HG03060 (cell line): ENCODE data around the gene ALDH3B1.

Source experiments
- ATAC-seq: cut with Tn5 transposase; IDR thresholded peaks from one replicate; pipeline ENCODE4 v1.9.1; 2021; ENCODE audit warnings: low read depth, moderate number of reproducible peaks; ENCODE audit not compliant: unreplicated experiment

ALDH3B1 gene

DNA sequence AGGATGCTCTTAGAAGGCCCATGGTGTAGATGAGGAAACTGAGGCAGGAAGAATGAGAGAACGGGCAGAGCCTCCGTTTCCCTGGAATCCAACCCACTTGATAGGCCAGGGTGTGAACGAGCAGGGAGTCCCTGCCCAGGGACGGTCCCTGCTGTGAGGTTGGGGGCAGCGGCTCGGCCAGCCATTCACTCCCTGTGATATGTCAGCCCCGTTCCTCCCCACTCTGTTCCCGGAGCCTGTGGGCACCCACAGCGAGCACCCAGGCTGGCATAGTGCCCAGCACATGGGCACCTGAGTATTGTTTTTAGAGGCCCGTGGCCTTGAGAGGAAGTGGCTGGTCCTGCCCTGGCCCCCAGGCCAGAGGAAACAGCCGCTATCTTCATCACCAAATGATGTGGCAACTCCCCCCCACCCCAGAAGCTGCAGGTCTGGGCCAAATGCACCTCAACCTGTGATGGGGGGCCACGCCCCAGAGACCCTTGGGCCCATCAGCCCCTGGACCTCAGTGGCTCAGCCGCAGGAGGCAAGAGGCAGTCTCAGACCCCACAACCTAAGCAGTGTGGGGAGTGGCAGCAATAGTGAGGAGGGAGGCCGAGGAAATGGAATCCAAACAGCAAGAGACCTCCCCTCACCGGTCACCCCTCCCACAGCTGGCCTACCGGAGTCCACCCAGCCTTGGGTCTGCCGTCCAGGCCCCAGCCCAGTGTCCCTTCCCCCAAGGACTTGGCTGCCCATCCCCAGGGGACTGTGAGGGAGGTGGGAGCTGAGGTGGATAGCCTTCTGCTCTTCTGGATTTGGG is 2.1 kb downstream of the ALDH3B1 start:
- ATAC-seq = no peak

DNA sequence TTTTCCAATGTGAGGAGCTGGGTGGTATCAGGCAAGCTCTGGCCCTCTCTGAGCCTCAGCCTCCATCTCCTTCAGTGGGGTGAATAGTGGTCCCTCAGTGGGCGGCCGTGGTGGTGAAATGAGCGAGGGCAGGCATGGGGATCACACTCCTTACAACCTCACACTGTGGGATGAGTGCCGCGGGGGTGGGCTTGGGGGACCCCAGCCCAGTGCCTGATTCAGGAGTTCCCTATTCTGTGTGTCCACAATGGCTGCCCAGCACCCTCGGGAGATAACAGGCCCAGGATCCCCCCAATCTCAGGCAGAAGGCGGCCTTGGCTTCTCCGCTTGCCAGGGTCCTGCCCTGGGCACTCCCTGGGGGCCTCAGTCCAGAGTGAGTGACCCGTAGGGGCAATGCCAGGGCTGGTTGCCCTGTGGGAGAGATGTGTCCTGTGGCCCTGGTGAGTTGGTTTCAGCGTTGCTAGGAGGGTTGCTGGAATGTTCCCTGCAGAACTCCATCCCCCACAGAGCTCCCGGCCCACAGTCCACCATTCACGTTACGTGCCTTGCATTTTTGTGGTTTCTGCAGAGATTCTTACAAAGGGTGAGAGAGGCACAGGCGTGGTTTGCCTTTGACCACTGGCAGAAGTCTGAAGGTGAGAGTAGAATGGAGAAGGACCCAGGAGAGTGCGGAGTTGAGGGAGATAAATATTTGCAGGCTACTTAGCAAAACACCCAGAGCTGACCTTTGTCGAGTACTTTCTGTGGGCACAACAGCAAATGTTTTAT is 2.9 kb downstream of the ALDH3B1 start:
- ATAC-seq = no peak

DNA sequence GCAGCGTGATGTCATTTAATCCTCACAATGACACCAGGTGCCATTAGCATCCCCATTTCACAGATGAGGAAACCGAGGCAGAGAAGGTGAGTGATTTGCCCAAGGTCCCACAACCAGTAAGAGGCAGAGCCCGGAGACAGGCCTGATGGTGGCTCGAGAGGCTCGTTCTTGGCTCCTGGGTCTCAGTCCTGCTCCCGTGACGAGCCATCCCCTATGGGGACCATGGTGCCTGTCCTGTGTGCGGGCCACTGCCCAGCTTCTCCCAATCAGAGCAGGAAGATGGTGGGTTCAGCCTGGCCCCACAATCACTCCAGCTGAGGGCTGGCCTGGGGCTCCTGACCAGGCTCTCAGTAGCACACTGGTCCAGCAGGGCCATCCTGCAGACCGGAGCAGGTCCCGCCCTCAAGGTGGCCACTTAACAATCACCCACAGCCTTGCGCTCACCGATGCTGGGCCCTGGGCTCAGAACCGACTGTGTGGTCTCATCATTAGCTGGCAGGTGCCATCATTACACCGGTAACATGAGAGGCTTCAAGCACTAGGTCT is 3.6 kb downstream of the ALDH3B1 start:
- ATAC-seq = no peak

DNA sequence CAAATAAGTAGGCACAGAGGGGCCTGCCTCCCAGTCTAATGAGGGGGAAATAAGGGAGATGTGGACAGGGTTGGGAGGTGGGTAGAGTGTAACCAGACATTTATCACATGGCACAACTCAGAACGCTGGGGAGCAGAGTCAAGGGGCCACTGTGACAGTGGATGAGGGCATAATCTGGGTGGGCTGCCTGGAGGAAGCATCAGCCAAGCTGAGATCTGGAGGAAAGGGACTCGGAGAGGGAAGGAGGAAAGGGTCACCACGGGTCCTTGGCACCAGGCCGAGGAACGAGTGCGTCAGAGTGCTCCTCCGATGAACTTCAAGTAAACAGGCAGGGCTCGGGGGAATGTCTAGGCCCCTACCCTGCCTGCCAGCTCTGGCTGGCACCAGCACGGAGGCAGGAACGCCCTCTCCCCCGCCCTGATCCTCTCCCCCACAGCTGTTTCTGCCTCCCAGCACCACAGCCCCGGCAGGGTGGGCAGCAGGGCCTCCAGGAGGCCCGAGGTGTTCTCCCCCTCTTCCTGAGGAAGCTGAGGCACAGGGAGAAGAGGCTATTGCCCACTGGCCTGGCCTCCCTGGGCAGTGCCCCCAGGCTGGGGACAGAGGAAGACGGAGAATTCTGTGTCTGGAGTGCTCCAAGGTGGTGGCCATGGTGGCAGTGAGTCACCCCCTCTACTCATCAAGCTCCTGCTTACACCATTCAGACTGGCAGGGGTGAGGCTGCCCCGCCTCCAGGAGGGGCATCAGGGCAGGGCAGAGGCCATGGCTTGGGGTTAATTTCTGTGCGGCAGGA is 4.2 kb downstream of the ALDH3B1 start:
- ATAC-seq = no peak

DNA sequence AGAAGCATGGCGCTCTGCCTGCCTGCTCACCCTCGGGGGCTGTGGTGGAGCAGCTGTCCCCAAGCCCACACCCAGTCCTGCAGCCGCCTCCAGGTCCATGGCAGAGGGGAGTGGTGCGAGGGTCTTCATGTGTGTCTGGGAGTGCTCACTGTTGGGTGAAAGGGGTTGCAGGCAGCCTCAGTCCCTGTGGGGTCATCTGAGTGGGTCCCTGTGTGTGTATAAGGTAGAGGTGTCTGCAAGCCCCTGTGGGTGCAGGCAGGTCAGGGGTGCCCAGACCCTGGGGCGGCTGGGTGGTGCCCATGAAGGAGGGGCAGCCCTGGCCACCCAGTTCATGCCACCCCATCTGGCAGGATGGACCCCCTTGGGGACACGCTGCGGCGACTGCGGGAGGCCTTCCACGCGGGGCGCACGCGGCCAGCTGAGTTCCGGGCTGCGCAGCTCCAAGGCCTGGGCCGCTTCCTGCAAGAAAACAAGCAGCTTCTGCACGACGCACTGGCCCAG is 4.9 kb downstream of the ALDH3B1 start:
- ATAC-seq = no peak

DNA sequence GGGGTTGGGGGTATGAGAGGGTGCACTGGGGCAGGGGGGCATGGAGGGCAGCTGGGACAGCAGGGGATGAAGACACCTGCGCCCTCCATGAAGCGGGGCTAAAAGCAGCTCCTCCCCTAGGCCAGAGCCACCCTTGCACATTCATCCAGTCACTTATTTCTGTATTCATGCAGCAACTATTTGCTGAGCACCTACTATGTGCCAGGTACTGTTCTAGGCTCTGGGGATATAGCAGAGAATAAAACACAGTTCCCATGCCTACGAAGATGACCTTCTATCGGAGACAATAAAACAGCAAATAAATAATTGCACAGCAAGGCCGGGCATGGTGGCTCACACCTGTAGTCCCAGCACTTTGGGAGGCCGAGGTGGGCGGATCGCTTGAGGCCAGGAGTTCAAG is 5.3 kb downstream of the ALDH3B1 start:
- ATAC-seq = no peak

DNA sequence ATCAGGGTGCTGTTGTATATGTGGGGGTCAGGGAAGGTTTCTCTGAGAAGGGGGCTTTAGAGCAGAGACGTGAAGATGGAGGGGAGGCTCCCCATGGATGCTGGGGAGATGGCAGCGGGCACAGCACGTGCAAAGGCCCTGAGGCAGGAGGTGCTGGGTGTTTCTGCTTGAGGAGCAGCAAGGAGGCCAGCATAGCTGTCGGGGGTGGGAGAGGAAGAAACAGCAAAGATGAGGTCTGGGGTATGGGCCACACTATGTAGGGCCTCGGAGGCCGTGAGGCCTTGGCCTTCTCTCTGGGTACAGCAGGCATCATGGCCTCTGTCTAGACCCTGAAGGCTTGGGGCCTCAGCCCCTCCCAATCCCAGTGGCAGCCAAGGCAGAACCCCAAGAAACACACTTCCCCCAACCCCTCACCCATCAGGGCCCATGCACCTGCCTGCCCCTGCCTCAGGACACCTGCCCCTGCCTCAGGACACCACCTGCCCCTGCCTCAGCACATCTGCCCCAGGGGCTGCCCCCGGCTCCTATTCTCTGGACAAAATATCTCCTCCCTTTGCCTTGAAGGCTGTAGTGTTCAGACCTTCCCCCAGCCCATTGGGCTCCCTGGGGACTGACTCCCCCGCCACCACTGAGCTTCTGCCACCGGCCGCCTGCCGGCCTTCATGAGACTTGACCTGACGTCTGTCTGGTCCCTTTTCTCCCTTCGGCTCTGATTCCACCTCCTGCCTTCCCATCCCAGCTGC is 6.2 kb downstream of the ALDH3B1 start:
- no peak for ATAC-seq

DNA sequence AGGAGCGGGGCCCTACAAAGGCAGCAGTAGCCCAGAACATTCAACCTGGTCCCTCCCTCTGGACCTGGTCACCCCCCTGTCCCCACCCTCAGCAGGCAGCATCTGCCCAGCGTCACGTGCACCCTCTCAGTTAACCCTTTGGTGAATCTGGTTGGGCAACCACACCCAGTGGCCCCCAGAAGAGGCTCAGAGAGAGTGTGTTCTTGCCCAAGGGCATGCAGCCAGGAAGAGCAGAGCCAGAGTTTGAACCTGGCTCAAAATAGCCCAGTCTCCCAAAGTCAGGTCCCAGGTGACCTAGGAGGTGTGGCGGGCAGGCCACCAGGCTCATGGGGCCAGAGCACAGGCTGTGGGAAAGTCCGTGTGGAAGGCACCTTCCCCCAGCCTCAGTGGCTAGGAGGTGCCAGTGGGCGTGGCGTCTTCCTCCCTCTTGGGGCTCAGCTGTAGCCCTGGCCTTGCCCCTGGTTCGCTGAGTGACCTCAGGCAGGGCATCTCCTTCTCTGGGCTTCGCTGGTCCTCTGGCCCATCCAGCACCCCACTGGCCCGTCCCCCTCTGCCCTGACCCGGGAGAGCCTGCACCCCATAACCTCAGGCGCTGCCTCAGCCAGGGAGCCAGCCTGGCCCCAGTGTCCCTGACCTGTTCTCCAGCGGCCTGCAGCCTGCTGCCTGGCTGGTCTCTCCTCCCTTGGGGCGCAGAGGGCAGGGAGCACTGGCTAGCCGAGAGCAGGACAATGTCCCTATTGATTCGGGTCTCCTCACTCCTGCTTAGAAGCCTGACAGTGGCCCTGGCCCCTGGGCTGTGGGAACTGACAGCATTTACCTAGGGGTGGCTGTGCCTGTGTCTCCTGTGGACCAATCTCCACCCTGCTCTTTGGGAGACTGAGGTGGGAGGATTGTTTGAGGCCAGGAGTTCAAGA is 7.0 kb downstream of the ALDH3B1 start:
- no peak for ATAC-seq

DNA sequence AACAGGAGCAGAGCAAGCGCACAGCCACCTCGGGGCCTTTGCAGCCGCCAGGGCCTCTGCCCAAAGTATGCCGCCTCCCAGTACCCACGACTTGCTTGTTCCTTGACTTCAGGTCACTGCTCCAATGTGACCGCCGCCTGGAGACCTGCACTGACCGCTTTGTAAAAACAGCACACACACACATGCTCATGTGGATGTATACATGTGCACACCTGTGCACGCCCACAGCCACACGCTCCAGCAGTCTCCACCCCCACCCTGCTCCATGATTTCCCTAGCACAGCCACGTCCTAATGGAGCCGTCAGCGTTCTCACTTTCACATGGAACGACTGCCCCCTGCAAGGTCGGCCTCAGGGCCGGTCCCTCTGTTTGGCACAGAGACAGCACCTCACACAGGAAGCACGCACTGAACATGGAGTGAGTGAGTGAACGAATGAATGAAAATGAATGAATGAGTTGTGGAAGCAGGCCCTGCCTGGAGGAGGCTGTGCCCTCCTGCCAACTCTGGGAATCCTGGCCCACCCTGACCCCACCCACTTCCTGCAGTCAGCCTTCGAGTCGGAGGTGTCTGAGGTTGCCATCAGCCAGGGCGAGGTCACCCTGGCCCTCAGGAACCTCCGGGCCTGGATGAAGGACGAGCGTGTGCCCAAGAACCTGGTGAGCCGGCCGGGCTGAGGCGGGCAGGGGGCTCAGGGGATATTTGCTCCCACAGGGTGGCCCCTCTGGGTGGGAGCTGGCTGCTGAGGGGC is 8.0 kb downstream of the ALDH3B1 start:
- ATAC-seq = no peak

DNA sequence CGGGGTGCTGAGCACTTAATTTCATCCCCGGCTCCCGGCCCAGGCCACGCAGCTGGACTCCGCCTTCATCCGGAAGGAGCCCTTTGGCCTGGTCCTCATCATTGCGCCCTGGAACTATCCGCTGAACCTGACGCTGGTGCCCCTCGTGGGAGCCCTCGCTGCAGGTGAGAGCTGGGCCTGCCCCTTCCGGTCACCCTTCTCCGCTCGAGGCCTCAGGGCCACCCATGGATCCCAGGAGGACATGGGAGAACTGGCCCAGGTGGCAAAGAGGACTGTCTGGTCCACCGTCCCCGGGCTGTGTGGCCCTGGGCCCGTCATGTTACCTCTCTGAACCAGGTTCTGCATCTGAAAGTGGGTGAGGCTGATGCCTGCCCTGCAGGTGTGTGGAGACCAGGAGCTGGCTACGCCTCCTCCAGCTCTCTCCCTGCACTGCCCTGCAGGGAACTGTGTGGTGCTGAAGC is 8.6 kb downstream of the ALDH3B1 start:
- ATAC-seq = no peak

DNA sequence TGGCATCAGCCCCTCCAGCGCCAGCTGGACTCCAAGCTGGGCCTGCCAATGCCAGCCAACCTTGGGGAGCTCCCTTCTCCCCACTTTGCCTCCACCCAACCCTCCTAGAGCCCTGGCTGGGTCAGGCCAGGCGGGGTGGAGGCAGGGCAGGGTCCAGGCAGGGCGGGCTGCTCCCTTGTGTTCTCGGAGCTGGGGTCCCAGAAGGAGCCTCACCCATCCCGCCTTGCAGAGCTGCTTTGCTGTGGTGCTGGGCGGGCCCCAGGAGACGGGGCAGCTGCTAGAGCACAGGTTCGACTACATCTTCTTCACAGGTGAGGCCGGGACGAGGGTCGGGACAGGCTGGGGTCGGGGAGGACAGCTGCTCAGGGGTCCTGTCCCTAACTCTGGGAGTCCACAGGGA is 9.4 kb downstream of the ALDH3B1 start:
- no peak for ATAC-seq

DNA sequence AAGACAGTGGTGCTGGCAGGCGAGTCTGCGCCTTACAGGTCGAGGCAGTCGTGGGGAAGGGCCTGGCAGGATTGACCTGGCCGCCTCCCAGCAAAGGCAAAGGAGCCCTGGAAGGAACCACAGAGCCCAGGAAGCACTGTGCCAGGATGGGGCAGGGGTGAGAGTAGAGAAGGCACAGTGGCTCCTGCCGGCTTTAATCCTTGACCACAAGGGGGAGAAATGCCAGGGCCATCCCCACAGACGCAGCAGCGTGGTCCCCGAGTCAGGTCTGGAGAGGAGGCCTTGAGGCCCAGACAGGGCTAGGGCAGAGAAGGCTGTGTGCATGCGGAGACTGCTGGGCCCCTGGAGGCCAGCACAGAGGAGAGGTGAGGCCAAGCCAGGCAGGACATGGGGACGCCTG is 10.4 kb downstream of the ALDH3B1 start:
- ATAC-seq = no peak

DNA sequence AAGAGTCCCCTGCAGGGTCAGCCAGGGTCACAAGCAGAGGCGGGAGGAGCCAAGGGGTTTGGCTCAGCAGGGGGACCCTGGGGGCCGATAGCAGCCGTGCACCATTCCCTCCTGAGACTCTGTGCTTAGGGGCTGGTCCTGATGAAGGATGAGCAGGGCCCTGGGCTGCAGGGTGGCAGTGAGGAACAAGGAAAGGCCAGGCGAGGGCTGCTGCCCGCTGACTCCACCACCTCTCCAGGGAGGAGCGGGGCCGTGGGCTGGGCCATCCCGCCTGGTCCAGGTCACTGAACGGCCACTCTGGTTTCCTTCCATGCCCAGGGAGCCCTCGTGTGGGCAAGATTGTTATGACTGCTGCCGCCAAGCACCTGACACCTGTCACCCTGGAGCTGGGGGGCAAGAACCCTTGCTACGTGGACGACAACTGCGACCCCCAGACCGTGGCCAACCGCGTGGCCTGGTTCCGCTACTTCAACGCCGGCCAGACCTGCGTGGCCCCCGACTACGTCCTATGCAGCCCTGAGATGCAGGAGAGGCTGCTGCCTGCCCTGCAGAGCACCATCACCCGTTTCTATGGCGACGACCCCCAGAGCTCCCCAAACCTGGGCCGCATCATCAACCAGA is 11.2 kb downstream of the ALDH3B1 start:
- no peak for ATAC-seq

DNA sequence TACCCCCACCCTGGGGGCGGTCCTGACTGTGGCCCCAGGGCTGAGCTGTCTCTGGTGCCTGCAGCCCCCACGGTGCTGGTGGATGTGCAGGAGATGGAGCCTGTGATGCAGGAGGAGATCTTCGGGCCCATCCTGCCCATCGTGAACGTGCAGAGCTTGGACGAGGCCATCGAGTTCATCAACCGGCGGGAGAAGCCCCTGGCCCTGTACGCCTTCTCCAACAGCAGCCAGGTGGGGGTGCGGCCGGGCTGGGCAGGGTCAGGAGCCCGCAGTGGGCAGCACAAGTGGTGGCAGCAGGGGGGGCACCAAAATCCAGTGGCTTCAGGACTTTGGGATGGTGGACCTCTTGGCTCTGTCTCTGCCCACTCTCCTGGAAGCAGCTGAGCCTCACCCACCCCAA is 12.4 kb downstream of the ALDH3B1 start:
- ATAC-seq = no peak

DNA sequence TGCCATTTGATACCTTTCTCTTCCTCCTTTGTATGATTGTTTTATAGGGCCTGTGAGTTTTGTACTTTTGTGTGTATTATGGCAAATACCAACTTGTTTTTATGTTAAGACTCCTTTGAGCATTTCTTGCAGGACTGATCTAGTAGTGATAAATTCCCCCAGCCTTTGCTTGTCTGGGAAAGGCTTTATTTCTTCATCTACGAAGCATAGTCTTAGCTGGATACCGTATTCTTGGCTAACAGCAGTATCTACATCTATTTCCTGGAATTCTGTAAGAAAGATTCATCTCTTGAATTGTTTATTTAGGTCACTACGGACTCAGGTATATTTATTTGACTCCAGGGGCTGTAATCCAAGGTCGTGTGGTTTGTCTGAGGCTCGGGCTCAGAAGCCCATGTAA is 14.4 kb downstream of the ALDH3B1 start:
- no peak for ATAC-seq

DNA sequence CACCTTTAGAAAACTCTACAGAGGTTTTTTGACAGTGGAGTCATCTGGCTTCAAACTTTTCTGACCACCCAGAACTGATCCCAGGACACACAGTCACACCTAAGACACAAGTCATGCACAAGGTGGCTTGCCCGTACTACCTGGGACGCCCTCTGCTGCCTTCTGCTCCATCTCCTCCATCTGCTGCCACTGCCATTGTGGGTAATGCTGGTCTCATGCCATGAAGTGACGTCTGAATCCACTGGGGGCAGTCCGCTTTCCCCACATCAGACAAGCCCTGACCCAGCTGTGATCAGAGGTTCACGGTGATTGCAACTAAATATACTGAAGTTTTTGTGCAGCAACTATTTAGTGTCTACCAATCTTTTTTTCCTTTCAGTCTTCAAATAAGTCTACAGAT is 14.9 kb downstream of the ALDH3B1 start:
- ATAC-seq = no peak

DNA sequence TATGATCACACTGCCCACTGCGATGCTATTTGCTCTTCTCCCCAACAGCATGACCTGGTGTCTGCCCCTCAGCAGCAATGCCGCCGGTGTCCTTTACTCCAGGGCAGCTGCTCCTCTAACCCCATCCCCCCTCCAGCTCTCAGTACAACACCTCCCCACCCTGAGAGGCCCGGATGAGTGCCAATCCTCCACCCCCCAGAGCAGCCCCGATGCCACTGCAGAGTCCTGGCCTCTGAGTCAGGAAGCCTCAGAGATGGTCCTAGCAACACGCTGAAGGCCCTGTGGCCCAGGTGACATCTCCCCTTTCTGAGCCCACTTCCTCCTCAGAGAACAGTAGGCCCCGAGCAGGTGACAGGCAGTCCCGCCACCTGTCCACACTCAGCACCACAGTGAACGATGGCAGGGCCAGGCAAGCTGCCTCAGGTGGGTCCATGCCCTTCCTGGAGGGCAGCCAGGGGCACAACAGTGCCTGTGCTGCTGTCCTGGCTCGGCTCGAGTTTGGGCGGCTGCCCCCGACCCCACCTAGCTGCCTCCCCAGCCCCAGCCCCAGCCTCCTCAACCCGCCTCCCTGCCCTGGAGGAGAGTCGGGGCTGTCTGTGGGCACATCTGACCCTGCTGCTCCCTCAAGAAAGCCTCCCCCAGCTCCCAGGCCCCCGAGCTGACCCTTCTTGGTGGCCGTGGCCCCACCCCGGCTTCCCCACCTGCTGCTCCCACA is 16.4 kb downstream of the ALDH3B1 start:
- ATAC-seq = no peak
